Kidney (tissue), 14 donors: ENCODE data around the gene OR4F15. TPM values are rescaled to one million over a fixed set of nuclear protein-coding genes. Genes with fewer than 3 reads are reported as not detected.
"Not testable (repeated sequence)": the region's sequence is repeated elsewhere in the genome, so short reads cannot be mapped to it uniquely, and the experiment has no call there.

Experiments used
- DNase-seq, 5 donors: peaks; one replicate each; pipeline ENCODE4 v3.0.0-alpha.2; 2013 to 2020
- FAIRE-seq: peaks from 2 replicates; lab custom pipeline; 2012; peaks lifted over from hg19 to GRCh38; lab: Jason Lieb, UNC
- H3K27ac ChIP-seq, 2 donors: one replicate each; pipeline ENCODE4 v1.7.0; 2013; ENCODE audit warnings: low read depth in 2 of 2, low read length in 2 of 2, inconsistent platforms in 1 of 2
- H3K27me3 ChIP-seq: one replicate; pipeline ENCODE4 v1.7.1; 2013; ENCODE audit warnings: low read length, inconsistent platforms; ENCODE audit not compliant: control insufficient read depth, insufficient read depth
- H3K36me3 ChIP-seq, 3 donors: one replicate each; pipeline versions ENCODE4 v1.7.0 to v1.7.1; 2013; ENCODE audit warnings: low read length in 3 of 3, control low read depth in 1 of 3, inconsistent platforms in 1 of 3; ENCODE audit not compliant: insufficient read depth in 3 of 3, control insufficient read depth in 2 of 3
- H3K4me1 ChIP-seq, 3 donors: one replicate each; pipeline versions ENCODE4 v1.7.0 to v1.7.1; 2013; ENCODE audit warnings: low read length in 3 of 3, inconsistent platforms in 1 of 3, low read depth in 1 of 3; ENCODE audit not compliant: control insufficient read depth in 2 of 3, insufficient read depth in 2 of 3
- H3K4me3 ChIP-seq, 3 donors: one replicate each; pipeline versions ENCODE4 v1.7.0 to v1.8.1; 2013; ENCODE audit warnings: low read length in 3 of 3, control low read depth in 1 of 3, inconsistent platforms in 1 of 3
- H3K9ac ChIP-seq, 3 donors: one replicate each; pipeline versions ENCODE4 v1.7.0 to v1.7.1; 2013; ENCODE audit warnings: low read length in 3 of 3, control low read depth in 1 of 3, inconsistent platforms in 1 of 3
- H3K9me3 ChIP-seq, 3 donors: one replicate each; pipeline versions ENCODE4 v1.7.0 to v1.7.1; 2013; ENCODE audit warnings: low read length in 3 of 3, control low read depth in 1 of 3, inconsistent platforms in 1 of 3; ENCODE audit not compliant: control insufficient read depth in 2 of 3, insufficient read depth in 1 of 3
- intact Hi-C: fragments of 100-400 bp; cut with DNase I; formaldehyde crosslinking; loops from one replicate; pipeline ENCODE4 v1.11.1; 2022
- polyA plus RNA-seq: library from polyadenylated mRNA; stranded (reverse); fragments of 350-450 nt; fragmentation: Illumina TruSeq; extraction: RNeasy Lipid Tissue Mini Kit (QIAGEN cat#74804); gene quantifications from one replicate; pipeline ENCODE4 v1.2.3, GENCODE V29; 2014; ENCODE audit warnings: low read depth, low replicate concordance; ENCODE audit not compliant: insufficient read depth
- total RNA-seq: library from RNA; stranded (reverse); fragmentation: NEBNext Ultra II Directional; extraction: Animal tissue kit (Norgen Biotek cat#: 25700); gene quantifications from one replicate; pipeline ENCODE4 v1.2.1, GENCODE V29; 2021
- TF ChIP-seq, protein P1 (sequence below): IDR thresholded peaks from 3 replicates; pipeline ENCODE4 v1.5.1; 2012; ENCODE audit warnings: mild to moderate bottlenecking, moderate library complexity, borderline replicate concordance; ENCODE audit not compliant: insufficient read depth; ENCODE audit errors: extremely low read depth
- donor health status: control.
- donor health status: control.
- donor health status: control.
- donor health status: control.
- donor health status: control.
- donor health status: DM: yes; HTN: yes; CAD: no.
- donor health status: Normal renal cell carcinoma (clear cell type).

Gene OR4F15
- total and polyA plus RNA-seq, 2 donors from 2014 or later, result 0.13 TPM; not detected in 1

DNA sequence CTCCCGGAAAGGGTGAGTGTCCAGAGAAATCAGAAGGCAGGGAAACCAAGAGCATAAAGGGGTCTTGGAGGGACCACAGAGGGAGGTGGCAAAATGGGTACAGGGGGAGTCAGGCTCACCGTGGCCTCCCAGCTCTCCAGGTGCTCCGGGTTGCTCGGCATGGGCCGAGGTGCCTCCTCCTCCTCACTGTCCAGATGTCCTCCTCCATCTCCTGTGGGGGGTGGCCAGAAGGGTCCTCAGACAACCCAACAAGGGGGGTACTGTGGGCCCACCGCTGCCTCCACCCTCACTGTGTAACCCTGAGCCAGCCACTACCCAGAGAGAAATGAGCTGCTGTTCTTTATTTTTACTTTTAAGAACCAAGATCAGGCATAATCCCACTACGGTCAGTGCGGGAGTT lies 39.1 kb upstream of the OR4F15 start:
- Histone ChIP-seq H3K4me1 (no peaks in the 10 kb centered on the region), H3K9me3 (no peaks in the 10 kb centered on the region), H3K27me3 (no peaks in the 10 kb centered on the region), H3K4me3 (no peak overlapping the region), H3K36me3 (no peaks in the 10 kb centered on the region), H3K9ac (no peak overlapping the region), H3K27ac (no peak overlapping the region)
- DNase-seq (peak in 1 of 5 donors; percentile 58), FAIRE-seq (no peak)
- TF ChIP-seq, protein P1, sequence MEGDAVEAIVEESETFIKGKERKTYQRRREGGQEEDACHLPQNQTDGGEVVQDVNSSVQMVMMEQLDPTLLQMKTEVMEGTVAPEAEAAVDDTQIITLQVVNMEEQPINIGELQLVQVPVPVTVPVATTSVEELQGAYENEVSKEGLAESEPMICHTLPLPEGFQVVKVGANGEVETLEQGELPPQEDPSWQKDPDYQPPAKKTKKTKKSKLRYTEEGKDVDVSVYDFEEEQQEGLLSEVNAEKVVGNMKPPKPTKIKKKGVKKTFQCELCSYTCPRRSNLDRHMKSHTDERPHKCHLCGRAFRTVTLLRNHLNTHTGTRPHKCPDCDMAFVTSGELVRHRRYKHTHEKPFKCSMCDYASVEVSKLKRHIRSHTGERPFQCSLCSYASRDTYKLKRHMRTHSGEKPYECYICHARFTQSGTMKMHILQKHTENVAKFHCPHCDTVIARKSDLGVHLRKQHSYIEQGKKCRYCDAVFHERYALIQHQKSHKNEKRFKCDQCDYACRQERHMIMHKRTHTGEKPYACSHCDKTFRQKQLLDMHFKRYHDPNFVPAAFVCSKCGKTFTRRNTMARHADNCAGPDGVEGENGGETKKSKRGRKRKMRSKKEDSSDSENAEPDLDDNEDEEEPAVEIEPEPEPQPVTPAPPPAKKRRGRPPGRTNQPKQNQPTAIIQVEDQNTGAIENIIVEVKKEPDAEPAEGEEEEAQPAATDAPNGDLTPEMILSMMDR, result no peak
- intact Hi-C loops, result no loop called here

GRCh38 chr15:101773496-101774100 lies 38.4 kb upstream of the OR4F15 start:
- intact Hi-C loops, result no loop called here
- TF ChIP-seq, protein P1, result no peak
- FAIRE-seq (no peak), DNase-seq (peak in 1 of 5 donors; percentile 22)
- Histone ChIP-seq H3K9ac (no peak overlapping the region), H3K27ac (no peak overlapping the region), H3K9me3 (no peaks in the 10 kb centered on the region), H3K27me3 (no peaks in the 10 kb centered on the region), H3K36me3 (no peaks in the 10 kb centered on the region), H3K4me1 (no peaks in the 10 kb centered on the region), H3K4me3 (no peak overlapping the region)

DNA sequence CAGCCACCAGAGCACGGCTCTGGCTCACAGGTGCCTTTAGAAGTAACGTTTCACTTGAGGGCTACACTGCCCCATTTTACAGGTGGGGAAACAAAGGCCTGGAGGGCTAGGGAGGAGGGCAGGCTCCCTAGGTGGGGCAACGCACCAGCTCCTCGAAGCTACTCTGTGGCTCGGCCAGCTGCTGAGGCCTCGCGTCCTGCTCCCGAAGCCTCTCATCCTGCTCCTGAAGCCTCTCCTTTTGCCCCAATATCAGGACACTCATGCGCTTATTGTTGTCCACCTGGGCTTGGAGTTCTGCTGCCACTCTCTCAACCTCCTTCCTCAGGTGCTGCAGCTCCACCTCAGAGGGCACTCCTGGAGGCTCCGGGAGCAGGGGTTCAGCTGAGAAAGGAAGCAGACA lies 36.9 kb upstream of the OR4F15 start:
- TF ChIP-seq, protein P1, result no peak
- H3K27ac ChIP-seq, result no peak overlapping the region
- no peak for FAIRE-seq
- H3K36me3 ChIP-seq, result no peaks in the 10 kb centered on the region
- H3K27me3 ChIP-seq, result no peaks in the 10 kb centered on the region
- no peak overlapping the region for H3K9ac ChIP-seq
- H3K9me3 ChIP-seq, result no peaks in the 10 kb centered on the region
- no peaks in the 10 kb centered on the region for H3K4me1 ChIP-seq
- no peak overlapping the region for H3K4me3 ChIP-seq
- DNase-seq, result peak in 1 of 5 donors; percentile 17
- intact Hi-C loops, result no loop called here

DNA sequence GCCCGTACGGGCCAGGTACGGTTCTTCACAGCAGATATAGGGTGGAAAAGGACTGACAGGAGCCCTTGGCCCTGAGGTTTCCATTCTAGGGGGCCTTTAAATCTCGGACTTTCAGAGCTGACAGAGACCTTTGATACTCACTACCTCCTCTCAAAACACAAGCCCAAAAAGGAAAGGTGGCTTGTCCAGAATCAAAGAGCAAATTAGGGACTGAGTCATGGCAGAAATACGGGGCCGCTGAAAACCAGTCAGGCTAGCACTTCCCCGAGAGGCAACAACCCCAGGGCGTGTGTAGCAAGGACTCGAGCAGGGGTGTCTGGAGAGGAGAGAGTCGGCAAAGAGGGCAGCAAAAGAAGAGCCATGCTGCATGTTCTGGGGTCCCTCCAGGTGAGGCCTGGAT lies 33.4 kb upstream of the OR4F15 start:
- intact Hi-C loops, FAIRE-seq, H3K4me3 ChIP-seq, H3K9ac ChIP-seq, H3K9me3 ChIP-seq, H3K27me3 ChIP-seq, H3K36me3 ChIP-seq, H3K27ac ChIP-seq, H3K4me1 ChIP-seq: not testable (repeated sequence)
- peak in 1 of 5 donors; percentile 37 for DNase-seq

- H3K27ac ChIP-seq, H3K27me3 ChIP-seq, intact Hi-C loops, H3K9me3 ChIP-seq, H3K4me3 ChIP-seq, H3K36me3 ChIP-seq, H3K4me1 ChIP-seq, DNase-seq, FAIRE-seq, H3K9ac ChIP-seq: not testable (repeated sequence)
Observed at GRCh38 chr15:101780225-101780624, 31.8 kb upstream of the OR4F15 start.
